ENCODE measurements around the gene SOBP.

SOBP gene

DNA sequence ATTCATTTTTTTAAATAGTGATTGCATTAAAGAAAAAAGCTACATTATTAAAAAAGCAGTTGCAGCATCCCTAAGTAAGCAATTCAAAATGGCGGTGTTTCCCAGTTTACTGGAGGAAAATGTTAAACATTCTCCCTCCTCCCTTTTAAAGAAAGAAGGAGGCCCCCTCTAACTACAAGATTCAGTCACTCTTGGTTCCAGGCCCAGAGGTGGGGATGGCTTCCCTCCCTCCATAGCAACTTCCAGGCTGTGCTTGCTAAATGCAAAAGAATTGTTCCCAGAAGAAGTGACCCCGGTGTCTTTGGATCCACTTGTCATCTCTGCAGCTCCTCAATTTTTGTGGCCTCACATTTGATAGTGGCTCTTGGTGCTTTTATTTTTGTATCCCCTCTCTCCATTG, 165.9 kb downstream of the SOBP start:
- H3K27ac ChIP-seq (ENCODE audit: poor library complexity, severe bottlenecking) = no peak overlapping the region
- no peaks in the 10 kb centered on the region for H3K9me3 ChIP-seq (ENCODE audit: severe bottlenecking)
- ATAC-seq (ENCODE audit: low read depth) (no peak), DNase-seq (ENCODE audit: low spot score) (no peak)
- H3K27me3 ChIP-seq (ENCODE audit: insufficient read depth, poor library complexity, severe bottlenecking) = no peaks in the 10 kb centered on the region
- no peaks in the 10 kb centered on the region for H3K36me3 ChIP-seq (ENCODE audit: low read depth)
- no peak overlapping the region for H3K4me3 ChIP-seq (ENCODE audit: severe bottlenecking)
- TF ChIP-seq, protein P1, sequence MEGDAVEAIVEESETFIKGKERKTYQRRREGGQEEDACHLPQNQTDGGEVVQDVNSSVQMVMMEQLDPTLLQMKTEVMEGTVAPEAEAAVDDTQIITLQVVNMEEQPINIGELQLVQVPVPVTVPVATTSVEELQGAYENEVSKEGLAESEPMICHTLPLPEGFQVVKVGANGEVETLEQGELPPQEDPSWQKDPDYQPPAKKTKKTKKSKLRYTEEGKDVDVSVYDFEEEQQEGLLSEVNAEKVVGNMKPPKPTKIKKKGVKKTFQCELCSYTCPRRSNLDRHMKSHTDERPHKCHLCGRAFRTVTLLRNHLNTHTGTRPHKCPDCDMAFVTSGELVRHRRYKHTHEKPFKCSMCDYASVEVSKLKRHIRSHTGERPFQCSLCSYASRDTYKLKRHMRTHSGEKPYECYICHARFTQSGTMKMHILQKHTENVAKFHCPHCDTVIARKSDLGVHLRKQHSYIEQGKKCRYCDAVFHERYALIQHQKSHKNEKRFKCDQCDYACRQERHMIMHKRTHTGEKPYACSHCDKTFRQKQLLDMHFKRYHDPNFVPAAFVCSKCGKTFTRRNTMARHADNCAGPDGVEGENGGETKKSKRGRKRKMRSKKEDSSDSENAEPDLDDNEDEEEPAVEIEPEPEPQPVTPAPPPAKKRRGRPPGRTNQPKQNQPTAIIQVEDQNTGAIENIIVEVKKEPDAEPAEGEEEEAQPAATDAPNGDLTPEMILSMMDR (IDR thresholded peaks at IDR 0.05; ENCODE audit: poor library complexity, severe bottlenecking) = no peak
- H3K4me1 ChIP-seq (ENCODE audit: insufficient read depth, poor library complexity, severe bottlenecking) = peaks cover 2% of the 10 kb centered on the region

DNA sequence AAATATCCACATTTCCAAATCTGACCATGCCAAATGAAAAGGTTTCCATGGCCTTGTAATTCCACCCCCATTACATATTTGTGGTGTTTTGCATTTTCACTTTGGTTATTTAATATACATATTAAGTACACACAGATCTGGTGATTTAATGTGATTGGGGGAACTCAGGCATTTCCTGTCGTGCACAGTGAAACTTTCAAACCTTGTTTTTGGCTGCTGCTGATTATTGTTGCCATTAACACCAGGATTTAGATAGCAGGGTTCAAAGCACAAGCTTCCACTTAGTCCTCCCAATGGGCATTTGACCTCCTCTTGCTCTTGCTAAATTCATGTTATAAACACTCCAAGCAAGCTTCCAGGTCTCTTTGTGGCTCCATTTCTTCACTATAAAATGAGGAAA, 166.5 kb downstream of the SOBP start:
- H3K4me3 ChIP-seq (ENCODE audit: severe bottlenecking) = no peak overlapping the region
- no peak overlapping the region for H3K27ac ChIP-seq (ENCODE audit: poor library complexity, severe bottlenecking)
- no peak for DNase-seq (ENCODE audit: low spot score)

DNA sequence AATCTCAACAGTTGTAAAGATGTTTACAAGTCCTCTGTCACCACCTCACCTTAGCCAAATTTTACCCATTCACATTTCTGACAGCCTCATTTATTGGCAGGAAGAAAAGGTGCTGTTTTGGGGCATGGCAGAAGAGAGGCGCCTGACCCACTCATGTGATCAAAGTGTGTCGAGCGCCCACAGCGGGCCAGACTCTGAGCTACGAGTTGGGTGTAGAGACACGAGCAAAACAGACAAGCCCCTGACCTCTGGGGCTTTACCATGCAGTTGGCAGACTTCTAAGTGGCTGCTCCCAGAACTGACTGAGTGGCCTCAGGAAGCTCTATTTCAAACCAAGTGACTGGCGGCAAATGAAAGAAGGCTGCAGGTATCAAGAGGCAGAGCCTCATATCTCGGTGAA, 167.0 kb downstream of the SOBP start:
- Histone ChIP-seq H3K27me3 (ENCODE audit: insufficient read depth, poor library complexity, severe bottlenecking) (no peaks in the 10 kb centered on the region), H3K36me3 (ENCODE audit: low read depth) (no peaks in the 10 kb centered on the region), H3K4me1 (ENCODE audit: insufficient read depth, poor library complexity, severe bottlenecking) (peaks cover 2% of the 10 kb centered on the region), H3K4me3 (ENCODE audit: severe bottlenecking) (no peak overlapping the region), H3K27ac (ENCODE audit: poor library complexity, severe bottlenecking) (no peak overlapping the region), H3K9me3 (ENCODE audit: severe bottlenecking) (no peaks in the 10 kb centered on the region)
- TF ChIP-seq, protein P1 (IDR thresholded peaks at IDR 0.05; ENCODE audit: poor library complexity, severe bottlenecking) = no peak
- no peak for DNase-seq (ENCODE audit: low spot score)
- no peak for ATAC-seq (ENCODE audit: low read depth)

More for the DNA sequence above, 166.5 kb downstream of the SOBP start:
- ATAC-seq (ENCODE audit: low read depth) = no peak
- TF ChIP-seq, protein P1 (IDR thresholded peaks at IDR 0.05; ENCODE audit: poor library complexity, severe bottlenecking) = no peak
- Histone ChIP-seq H3K4me1 (ENCODE audit: insufficient read depth, poor library complexity, severe bottlenecking) (peaks cover 2% of the 10 kb centered on the region), H3K27me3 (ENCODE audit: insufficient read depth, poor library complexity, severe bottlenecking) (no peaks in the 10 kb centered on the region), H3K36me3 (ENCODE audit: low read depth) (no peaks in the 10 kb centered on the region), H3K9me3 (ENCODE audit: severe bottlenecking) (no peaks in the 10 kb centered on the region)

DNA sequence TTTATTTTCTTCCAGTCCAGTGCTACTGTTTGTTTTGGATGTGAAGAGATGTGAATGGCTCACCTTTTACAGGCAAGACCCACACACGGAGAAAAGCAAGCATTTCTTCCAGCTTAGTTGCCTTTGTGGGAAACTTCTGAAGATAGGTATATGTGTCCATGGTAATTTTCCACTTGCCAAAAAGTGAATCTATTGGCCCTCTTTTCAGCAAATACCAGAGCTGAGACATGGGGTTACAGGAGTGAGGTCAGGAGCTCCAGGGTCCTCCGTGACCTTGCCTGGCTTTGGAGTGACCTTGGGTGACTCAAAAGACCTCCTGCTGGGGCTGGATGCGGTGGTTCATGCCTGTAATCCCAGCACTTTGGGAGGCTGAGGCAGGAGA, 167.4 kb downstream of the SOBP start:
- H3K36me3 ChIP-seq (ENCODE audit: low read depth) = no peaks in the 10 kb centered on the region
- H3K27ac ChIP-seq (ENCODE audit: poor library complexity, severe bottlenecking) = no peak overlapping the region
- no peak for ATAC-seq (ENCODE audit: low read depth)
- H3K27me3 ChIP-seq (ENCODE audit: insufficient read depth, poor library complexity, severe bottlenecking) = no peaks in the 10 kb centered on the region
- H3K4me3 ChIP-seq (ENCODE audit: severe bottlenecking) = no peak overlapping the region
- TF ChIP-seq, protein P1 (IDR thresholded peaks at IDR 0.05; ENCODE audit: poor library complexity, severe bottlenecking) = no peak
- DNase-seq (ENCODE audit: low spot score) = no peak
- H3K4me1 ChIP-seq (ENCODE audit: insufficient read depth, poor library complexity, severe bottlenecking) = peaks cover 2% of the 10 kb centered on the region
- H3K9me3 ChIP-seq (ENCODE audit: severe bottlenecking) = no peaks in the 10 kb centered on the region

DNA sequence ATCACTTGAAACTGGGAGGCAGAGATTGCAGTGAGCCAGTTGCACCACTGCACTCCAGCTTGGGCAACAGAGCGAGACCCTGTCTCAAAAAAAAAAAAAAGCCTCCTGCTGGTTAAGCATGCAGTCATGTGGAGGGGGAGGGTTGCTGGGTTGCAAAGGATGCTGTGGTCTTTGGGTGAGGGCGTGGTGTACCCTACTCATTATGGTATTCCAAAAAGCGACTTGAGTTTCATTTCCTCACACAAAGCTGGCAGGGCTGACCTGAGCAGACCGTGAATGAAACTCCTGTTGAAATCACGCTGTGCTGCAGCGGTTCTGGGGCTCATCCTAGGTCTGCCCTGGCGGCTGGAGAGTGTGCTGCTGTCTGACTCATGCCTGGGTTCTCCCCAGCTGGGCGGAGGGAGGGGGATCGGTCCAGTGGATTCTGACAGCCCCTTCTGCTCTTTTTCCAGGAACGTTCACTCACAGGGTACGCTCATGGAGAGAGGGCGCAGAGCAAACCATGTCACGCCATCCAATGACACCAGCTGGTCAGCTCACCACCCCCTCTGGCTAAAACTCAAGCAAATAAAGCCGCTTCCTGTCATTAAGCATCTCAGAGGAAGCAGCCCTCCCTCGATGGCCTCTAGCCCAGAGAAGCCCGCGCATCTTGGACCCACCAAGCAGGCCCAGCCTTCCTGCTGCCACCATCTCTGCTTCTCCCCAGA, 168.0 kb downstream of the SOBP start:
- TF ChIP-seq, protein P1 (IDR thresholded peaks at IDR 0.05; ENCODE audit: poor library complexity, severe bottlenecking) = no peak
- Histone ChIP-seq H3K9me3 (ENCODE audit: severe bottlenecking) (no peaks in the 10 kb centered on the region), H3K4me3 (ENCODE audit: severe bottlenecking) (no peak overlapping the region), H3K4me1 (ENCODE audit: insufficient read depth, poor library complexity, severe bottlenecking) (peaks cover 2% of the 10 kb centered on the region), H3K36me3 (ENCODE audit: low read depth) (no peaks in the 10 kb centered on the region), H3K27ac (ENCODE audit: poor library complexity, severe bottlenecking) (no peak overlapping the region), H3K27me3 (ENCODE audit: insufficient read depth, poor library complexity, severe bottlenecking) (no peaks in the 10 kb centered on the region)
- DNase-seq (ENCODE audit: low spot score) = no peak
- peak; percentile 70 for ATAC-seq (ENCODE audit: low read depth)

Measured in RWPE2 (cell line).